Measurements from ENCODE around the gene ADORA2A. TPM values are rescaled to one million over a fixed set of nuclear protein-coding genes. Genes with fewer than 3 reads are reported as not detected.
A peak's percentile ranks its signal among the peaks of the same experiment; 100 is the strongest.

Gene ADORA2A
- total and polyA plus RNA-seq, 3 donors from 2014 or later: 2.2 to 5.1 (median 2.5) TPM

DNA sequence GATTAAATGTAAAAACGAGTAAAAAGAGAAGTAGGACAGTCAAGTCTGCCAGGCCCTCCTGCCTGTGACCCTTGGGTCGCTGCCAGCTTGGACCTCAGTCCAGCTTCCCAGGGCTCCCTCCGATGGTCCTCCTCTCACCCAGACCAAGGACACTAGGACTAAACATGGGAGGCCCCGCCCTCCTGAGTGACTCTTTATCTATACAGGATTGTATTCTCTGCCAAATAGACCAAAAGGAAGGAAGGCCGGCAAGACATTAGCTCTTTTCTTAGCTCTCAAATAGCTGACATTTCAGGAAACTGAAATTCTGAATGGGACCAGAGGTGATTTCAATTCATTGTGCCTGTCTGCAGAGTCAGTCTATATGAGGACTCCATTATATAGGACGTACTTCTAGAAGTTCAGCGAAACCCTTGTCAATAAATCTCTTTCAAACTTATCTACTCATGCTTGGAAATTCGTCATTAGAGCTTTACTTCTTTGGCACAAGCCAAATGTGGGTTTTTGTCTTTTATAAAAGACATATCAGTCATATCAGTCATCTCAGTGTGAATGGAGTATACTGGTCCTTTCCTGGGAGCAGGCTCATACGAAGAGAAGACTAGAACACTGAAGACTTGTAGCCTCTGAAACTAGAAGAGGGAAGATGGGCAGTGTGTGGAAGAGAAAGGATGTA is 28.5 kb downstream of the ADORA2A start:
- H3K4me3 ChIP-seq: no peak overlapping the region
- TF ChIP-seq CTCF (IDR thresholded peaks at IDR 0.05): no peak
- TF ChIP-seq POLR2A (IDR thresholded peaks at IDR 0.05): no peak
- H3K27ac ChIP-seq: peak overlapping the region; percentile 35 to 72
- no peaks in the 10 kb centered on the region for H3K36me3 ChIP-seq (ENCODE audit: low read depth, missing control alignments)
- H3K9me3 ChIP-seq: no peaks in the 10 kb centered on the region
- no peaks in the 10 kb centered on the region for H3K27me3 ChIP-seq
- DNase-seq: peak; percentile 95
- intact Hi-C loops (cut with DNase I; ENCODE audit: low total_unique reads): no loop called here
- WGBS, 2 donors: 33 to 37% methylated on average over 9 of the region's 9 CpGs
- H3K4me1 ChIP-seq: peaks cover 18% of the 10 kb centered on the region

- H3K36me3 ChIP-seq (ENCODE audit: low read depth, missing control alignments): no peaks in the 10 kb centered on the region
- intact Hi-C loops (cut with DNase I; ENCODE audit: low total_unique reads): no loop called here
- H3K4me3 ChIP-seq: no peak overlapping the region
- no peaks in the 10 kb centered on the region for H3K27me3 ChIP-seq
- H3K27ac ChIP-seq: no peak overlapping the region
- peaks cover 18% of the 10 kb centered on the region for H3K4me1 ChIP-seq
- 80 to 82% methylated on average over 3 of the region's 3 CpGs for WGBS, 2 donors
- H3K9me3 ChIP-seq: no peaks in the 10 kb centered on the region
- no peak for DNase-seq
- TF ChIP-seq CTCF (IDR thresholded peaks at IDR 0.05) (no peak), POLR2A (IDR thresholded peaks at IDR 0.05) (no peak)
These were observed 30.6 kb downstream of the ADORA2A start for GRCh38 chr22:24457894-24458420.

- 52 to 76% methylated on average over 1 of the region's 1 CpG for WGBS, 2 donors
- intact Hi-C loops (cut with DNase I; ENCODE audit: low total_unique reads): no loop called here
- no peaks in the 10 kb centered on the region for H3K27me3 ChIP-seq
- no peak for TF ChIP-seq CTCF (IDR thresholded peaks at IDR 0.05)
- TF ChIP-seq POLR2A (IDR thresholded peaks at IDR 0.05): no peak
- H3K27ac ChIP-seq: no peak overlapping the region
- no peak for DNase-seq
- H3K4me3 ChIP-seq: no peak overlapping the region
- H3K9me3 ChIP-seq: no peaks in the 10 kb centered on the region
- peaks cover 17% of the 10 kb centered on the region for H3K4me1 ChIP-seq
- no peaks in the 10 kb centered on the region for H3K36me3 ChIP-seq (ENCODE audit: low read depth, missing control alignments)
These were observed 32.5 kb downstream of the ADORA2A start for GRCh38 chr22:24459911-24460310.

- H3K27me3 ChIP-seq: no peaks in the 10 kb centered on the region
- peaks cover 10% of the 10 kb centered on the region for H3K4me1 ChIP-seq
- intact Hi-C loops (cut with DNase I; ENCODE audit: low total_unique reads): no loop called here
- 70 to 75% methylated on average over 10 of the region's 10 CpGs for WGBS, 2 donors
- no peak for DNase-seq
- H3K9me3 ChIP-seq: no peaks in the 10 kb centered on the region
- H3K4me3 ChIP-seq: no peak overlapping the region
- no peak overlapping the region for H3K27ac ChIP-seq
- TF ChIP-seq POLR2A (IDR thresholded peaks at IDR 0.05): no peak
- no peak for TF ChIP-seq CTCF (IDR thresholded peaks at IDR 0.05)
- no peaks in the 10 kb centered on the region for H3K36me3 ChIP-seq (ENCODE audit: low read depth, missing control alignments)
These were observed 33.2 kb downstream of the ADORA2A start for GRCh38 chr22:24460418-24461089.
